HL-60/S4 (cell line): ENCODE measurements around the gene GNRHR.

ENCODE experiments used
- in situ Hi-C: fragments of 300-500 bp; cut with MboI; formaldehyde crosslinking; loops from 2 replicates; pipeline ENCODE4 v1.14.3; 2022; ENCODE audit warnings: low sequenced_read_pairs

Gene GNRHR

DNA sequence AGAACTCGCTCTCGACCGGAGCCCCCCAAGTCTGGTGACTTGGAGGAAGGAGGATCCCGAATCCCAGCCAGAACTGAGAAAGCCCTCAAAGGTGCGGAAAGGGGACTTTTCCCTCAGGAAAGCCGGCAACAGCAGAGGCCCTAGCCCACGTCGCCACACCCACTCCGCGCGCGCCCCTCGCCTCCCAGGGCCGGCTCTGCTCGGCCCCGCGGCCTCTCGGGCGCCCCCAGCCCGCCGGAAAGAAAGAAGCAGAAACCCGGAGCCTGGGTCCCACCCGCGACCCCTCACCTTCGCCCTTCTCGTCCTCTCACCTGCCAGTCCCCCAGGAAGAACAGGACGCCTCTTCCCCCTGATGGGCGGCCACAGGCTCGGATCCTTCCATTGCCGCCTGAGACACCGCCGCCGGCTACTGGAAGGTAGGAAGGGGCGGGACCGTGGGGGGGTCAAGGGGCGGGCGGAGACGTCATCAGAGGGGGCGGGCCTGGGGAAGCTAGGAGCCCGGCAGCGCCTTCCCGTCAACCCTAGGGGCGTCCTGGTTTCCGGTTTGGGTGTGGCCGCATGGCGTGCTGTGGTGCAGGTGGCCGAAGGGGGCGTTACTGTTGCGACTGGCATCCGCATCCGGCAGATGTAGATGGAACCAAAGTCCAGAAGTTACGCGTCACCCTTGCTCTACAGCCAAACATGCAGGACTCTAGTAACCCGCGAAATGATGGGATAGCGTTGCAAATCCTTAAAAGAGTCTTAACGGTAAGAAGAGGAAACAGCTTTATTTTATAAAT is 53.3 kb downstream of the GNRHR start, which contains the start of gene UBA6:
Gene UBA6, minus strand, starts transcription at position 418 of the 779 bp plus-strand sequence. Its CDS starts 36 bp downstream, at position 382.
- in situ Hi-C loops, result no loop called here

DNA sequence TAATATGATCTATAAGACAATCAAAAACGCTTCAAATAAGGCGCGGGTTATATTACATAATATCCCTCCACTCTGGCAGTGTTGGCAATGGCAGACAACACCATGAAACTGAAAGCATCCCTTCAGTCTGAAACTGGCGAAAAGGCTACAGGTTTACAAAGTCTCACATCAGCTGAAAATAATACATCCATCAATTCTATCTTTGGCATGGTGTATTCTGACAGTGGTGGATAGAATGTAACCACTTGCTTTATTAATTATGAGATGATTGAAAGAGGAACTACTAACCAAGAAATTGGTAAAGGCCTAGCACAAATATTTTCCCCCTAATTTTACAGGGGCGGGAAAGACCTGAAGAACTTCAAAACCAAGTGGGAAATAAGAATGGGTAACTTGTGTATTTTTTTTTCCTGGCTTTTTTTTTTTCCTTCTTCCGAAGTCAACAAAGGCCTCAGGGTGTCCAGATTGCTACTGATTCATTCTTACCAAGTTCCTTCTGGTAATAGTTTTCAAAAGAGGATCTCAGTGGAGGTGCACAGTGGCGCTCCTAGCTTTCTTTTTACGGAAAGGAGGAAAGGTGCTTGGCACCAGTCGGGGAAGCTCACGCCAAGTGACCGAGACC is 54.0 kb downstream of the GNRHR start:
- in situ Hi-C loops, result no loop called here

DNA sequence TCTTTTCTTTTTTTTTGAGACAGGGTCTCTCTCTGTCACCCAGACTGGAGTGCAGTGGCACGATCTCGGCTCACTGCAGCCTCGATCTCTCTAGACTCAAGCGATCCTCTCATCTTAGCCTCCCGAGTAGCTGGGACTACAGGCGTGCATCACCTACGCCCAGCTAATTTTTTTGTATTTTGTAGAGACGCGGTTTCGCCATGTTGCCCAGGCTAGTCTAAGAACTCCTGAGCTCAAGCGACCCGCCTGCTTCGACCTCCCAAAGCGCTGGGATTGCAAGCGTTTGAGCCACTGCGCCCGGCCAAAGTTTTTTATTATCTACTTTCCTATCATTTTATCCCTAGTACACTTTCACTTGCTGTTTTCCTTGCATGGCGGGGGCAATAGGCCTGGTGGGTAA is 54.6 kb downstream of the GNRHR start:
- in situ Hi-C loops, result no loop called here

DNA sequence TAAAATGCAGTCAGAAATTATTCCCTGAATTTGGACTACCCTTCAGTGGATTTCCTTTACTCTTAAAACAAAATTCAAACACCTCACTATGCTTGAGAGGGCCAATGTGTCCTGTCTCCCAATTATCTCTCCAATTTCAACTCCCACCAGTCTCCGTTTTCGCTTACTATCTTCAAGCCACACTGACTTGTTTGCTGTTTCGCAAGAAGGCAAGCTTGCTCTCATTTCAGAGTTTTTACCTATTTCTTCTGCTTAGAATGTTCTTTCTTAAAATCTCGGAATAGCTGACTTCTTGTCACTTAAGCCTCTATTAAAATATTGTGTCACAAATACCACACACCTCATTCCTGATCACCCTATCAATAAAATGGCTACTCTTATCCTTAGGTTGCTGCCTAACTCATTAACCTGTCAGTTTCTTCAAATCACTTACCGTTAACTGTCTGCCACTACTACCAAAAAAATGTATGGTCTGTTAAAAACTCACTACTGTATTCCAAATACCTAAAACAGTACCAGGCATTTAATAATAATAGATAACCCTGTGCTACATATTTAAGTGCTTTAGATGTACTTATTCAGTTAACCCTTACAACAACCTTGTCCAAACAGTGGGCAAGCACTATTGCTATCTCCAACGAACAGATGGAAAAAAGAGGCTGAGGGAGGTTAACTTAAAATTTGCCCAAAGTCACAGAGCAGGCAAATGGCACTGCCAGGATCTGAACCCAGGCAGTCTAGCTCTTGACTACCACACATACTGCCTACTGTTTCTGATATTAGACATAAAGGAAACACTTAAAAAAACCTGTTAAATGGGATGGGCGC is 56.1 kb downstream of the GNRHR start:
- in situ Hi-C loops, result no loop called here

DNA sequence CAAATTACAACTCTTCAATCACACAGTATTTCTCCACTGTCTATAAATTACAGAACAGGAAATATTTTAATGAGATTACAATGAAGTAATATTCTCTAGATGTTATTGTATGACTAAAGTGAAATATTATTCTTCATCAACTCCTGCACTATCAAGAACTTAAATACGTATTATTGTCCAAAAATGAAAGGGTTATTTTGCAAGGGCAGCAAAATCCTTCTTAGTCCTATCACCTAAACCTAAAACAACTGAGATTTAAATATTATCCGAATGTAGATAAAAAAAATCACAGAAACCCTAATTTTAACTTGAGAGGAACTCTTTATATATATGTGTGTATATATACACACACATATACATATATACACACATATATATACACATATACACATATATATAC is 58.1 kb downstream of the GNRHR start:
- in situ Hi-C loops, result no loop called here

DNA sequence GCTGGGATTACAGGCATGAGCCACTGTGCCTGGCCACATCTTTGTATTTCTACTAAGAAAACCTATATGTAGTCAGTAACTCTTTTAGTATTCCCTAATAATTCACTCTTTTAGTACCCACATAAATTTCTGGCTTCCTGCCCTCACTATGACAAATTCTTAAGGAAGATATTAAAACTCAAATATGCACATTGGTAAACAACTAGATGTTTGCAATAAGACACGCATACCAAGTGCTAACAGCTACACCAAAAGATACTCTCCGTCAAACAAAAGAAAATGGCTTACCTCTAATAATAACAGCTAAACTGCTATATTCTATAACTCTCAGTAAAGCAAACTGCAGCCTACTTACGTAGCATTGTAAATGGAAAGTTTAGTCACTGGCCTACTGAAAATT is 59.5 kb downstream of the GNRHR start:
- in situ Hi-C loops, result no loop called here

DNA sequence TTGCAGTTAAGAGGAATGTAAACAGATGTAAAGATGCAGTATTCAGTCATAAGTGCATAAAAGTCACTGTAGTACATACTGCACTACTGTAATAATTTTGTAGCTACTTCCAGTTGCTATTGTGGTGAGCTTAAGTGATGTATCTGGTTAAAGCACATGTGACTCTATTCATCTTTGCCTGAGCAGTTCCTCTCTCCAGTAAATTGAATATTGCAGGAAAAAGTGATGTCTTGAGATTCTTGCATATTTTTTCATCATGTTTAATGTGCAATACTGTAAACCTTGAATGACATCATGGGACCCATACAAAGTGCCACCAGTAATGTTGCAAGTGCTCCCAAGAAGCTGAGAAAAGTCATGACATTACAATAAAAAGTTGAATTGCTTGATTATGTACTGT is 62.9 kb downstream of the GNRHR start:
- in situ Hi-C loops, result no loop called here
